Bronchial epithelial cell (primary cell): ENCODE measurements around the gene ADCY3. TPM values are rescaled to one million over a fixed set of nuclear protein-coding genes. Genes with fewer than 3 reads are reported as not detected.
A peak's percentile ranks its signal among the peaks of the same experiment; 100 is the strongest.

Experiments used
- DNase-seq: peaks from one replicate; pipeline ENCODE4 v3.0.0-alpha.2; 2010; ENCODE audit warnings: low read depth
- FAIRE-seq: peaks from 2 replicates; lab custom pipeline; 2011; peaks lifted over from hg19 to GRCh38; lab: Jason Lieb, UNC
- H3K27me3 ChIP-seq: 2 replicates; pipeline ENCODE4 v1.5.1; 2011; ENCODE audit warnings: low read length; ENCODE audit not compliant: control insufficient read depth, insufficient read depth
- H3K36me3 ChIP-seq: 2 replicates; pipeline ENCODE4 v1.5.1; 2011; ENCODE audit warnings: low read length; ENCODE audit not compliant: control insufficient read depth, insufficient read depth
- H3K4me3 ChIP-seq: 2 replicates; pipeline ENCODE4 v1.5.1; 2011; ENCODE audit warnings: mild to moderate bottlenecking, low read depth, low read length, control low read depth
- total RNA-seq: library from RNA; depleted of rRNA; stranded (reverse); fragments of >200 nt; gene quantifications from 2 replicates; pipeline ENCODE4 v1.2.1, GENCODE V29; 2014
- TF ChIP-seq, protein P1 (sequence below): IDR thresholded peaks from 2 replicates; pipeline ENCODE4 v1.5.1; 2011; ENCODE audit warnings: mild to moderate bottlenecking, moderate library complexity, low read length, control low read depth, inconsistent platforms; ENCODE audit not compliant: insufficient read depth, severe bottlenecking

The ADCY3 gene
- total RNA-seq, 1 donor from 2014 or later: 31.1 TPM

DNA sequence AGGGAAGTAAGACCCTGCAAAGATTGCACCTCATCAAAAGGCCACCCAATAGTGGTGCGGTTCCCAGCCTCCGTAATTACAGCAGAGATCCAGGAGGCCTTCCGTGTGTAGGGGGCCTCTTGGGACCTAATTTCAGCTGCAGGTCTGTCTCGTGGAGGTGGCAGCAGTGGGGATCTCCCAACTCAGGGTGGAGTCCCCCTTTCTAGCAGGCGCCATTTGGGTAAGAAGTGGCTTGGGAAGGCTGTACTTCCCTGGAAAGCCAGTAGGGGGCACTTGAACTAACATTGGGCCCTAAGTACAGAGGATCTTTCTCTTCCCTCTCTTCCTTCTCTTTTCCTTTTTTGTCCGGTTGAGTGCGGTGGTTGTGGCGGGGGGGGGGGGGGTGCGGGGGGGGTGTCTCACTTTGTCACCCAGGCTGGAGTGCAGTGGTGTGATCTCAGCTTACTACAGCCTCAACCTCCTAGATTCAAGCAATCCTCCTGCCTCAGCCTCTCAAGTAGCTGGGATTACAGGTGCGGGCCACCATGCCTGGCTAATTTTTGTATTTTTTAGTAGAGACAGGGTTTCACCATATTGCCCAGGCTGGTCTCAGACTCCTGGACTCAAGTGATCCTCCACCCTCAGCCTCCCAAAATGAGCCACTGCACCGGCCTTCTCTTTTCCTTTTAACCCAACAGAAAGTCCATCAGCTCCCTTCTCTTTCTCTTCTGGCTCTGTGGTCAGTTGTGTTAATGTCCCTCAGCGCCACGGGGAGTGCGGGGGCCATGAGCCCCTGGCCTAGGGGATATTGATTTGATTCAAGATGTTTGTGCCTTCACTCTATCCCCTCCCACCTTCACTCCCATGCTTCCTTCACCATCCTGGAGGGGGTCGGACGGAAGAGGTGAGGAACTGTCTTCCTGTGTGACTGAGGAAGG lies 94.8 kb downstream of the ADCY3 start:
- TF ChIP-seq, protein P1, sequence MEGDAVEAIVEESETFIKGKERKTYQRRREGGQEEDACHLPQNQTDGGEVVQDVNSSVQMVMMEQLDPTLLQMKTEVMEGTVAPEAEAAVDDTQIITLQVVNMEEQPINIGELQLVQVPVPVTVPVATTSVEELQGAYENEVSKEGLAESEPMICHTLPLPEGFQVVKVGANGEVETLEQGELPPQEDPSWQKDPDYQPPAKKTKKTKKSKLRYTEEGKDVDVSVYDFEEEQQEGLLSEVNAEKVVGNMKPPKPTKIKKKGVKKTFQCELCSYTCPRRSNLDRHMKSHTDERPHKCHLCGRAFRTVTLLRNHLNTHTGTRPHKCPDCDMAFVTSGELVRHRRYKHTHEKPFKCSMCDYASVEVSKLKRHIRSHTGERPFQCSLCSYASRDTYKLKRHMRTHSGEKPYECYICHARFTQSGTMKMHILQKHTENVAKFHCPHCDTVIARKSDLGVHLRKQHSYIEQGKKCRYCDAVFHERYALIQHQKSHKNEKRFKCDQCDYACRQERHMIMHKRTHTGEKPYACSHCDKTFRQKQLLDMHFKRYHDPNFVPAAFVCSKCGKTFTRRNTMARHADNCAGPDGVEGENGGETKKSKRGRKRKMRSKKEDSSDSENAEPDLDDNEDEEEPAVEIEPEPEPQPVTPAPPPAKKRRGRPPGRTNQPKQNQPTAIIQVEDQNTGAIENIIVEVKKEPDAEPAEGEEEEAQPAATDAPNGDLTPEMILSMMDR: peak; percentile 62
- no peak overlapping the region for H3K4me3 ChIP-seq
- no peaks in the 10 kb centered on the region for H3K27me3 ChIP-seq
- H3K36me3 ChIP-seq: peaks cover 12% of the 10 kb centered on the region
- DNase-seq (no peak), FAIRE-seq (no peak)

DNA sequence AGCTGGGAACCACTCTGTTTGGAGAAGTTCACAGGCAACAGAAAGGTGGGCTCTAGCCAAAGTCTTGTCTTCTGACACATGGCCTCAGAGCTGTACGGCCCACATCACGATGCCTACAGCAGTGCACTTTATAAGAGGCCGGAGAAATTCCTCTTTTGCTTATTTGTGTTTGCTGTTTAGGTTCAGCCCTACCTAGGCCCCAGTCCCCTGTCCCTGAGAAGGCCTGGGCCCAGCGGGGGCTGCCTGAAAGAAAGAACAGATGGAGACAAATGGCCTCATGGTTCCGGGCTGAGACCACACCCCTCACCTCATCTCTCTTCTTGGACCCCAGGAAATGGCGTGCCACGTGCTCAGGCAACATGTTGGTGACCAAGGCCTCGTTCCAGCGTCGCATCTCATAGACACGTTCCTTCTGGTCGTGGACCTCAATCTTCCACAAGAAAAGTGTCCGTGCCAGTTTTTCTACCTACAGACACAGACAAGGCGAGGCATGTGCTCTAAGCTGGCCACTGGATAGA lies 95.9 kb downstream of the ADCY3 start:
- H3K27me3 ChIP-seq: no peaks in the 10 kb centered on the region
- TF ChIP-seq, protein P1: no peak
- FAIRE-seq (no peak), DNase-seq (no peak)
- no peak overlapping the region for H3K4me3 ChIP-seq
- peaks cover 18% of the 10 kb centered on the region for H3K36me3 ChIP-seq

DNA sequence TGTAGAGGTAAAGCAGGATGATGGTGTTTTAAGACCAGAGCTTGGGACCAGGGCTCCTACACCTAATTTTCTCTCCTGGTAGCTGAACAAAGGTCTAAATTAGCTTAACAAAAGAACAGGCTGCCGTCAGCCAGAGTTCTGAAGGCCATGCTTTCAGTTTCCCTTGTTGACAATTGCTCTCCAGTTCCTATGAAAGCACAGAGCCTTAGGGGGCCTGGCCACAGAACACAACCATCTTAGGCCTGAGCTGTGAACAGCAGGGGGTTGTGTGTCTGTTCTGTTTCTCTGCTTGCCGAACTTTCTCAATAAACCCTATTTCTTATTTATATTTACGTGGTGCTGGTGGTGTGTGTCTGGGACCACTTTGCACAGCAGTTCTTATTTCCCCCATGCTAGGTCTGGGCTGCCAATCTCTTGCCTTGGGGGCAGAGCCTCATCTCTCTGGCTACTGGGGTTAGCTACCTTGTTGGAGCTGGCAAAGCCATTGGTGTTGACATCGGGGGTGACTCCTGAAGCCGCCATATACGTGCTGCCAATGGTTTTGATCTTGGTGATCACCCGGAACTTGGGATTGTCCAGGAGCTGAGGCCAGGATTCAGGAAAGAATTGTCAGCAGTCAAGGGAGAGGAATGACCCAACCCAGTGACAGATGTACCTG lies 97.9 kb downstream of the ADCY3 start:
- TF ChIP-seq, protein P1: no peak
- FAIRE-seq (no peak), DNase-seq (no peak)
- H3K4me3 ChIP-seq: no peak overlapping the region
- peaks cover 20% of the 10 kb centered on the region for H3K36me3 ChIP-seq
- H3K27me3 ChIP-seq: no peaks in the 10 kb centered on the region

DNA sequence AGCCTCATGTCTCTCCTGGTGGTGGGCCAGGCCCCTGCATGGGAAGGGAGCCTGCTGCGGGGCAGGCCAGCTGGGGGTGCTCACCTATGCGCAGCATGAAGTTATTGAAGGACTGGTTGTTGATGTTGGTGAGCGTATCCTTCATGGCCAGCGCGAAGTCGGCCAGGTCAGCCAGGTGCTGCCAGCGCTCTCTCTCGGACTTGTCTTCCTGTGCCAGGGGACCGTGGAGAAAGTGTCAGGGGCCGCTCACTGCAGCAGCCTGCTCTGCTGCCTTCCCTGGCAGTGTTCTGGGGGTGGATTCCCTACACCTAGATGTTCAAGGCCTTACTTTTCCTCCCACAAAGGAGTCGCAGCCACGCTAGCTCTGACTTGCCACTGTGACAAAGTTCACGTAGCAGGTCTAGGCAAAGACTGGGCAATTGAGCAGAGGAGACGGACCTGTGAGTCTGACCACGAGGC lies 98.6 kb downstream of the ADCY3 start:
- TF ChIP-seq, protein P1: no peak
- no peak for DNase-seq
- Histone ChIP-seq H3K4me3 (no peak overlapping the region), H3K36me3 (peaks cover 20% of the 10 kb centered on the region), H3K27me3 (no peaks in the 10 kb centered on the region)
- FAIRE-seq: no peak

DNA sequence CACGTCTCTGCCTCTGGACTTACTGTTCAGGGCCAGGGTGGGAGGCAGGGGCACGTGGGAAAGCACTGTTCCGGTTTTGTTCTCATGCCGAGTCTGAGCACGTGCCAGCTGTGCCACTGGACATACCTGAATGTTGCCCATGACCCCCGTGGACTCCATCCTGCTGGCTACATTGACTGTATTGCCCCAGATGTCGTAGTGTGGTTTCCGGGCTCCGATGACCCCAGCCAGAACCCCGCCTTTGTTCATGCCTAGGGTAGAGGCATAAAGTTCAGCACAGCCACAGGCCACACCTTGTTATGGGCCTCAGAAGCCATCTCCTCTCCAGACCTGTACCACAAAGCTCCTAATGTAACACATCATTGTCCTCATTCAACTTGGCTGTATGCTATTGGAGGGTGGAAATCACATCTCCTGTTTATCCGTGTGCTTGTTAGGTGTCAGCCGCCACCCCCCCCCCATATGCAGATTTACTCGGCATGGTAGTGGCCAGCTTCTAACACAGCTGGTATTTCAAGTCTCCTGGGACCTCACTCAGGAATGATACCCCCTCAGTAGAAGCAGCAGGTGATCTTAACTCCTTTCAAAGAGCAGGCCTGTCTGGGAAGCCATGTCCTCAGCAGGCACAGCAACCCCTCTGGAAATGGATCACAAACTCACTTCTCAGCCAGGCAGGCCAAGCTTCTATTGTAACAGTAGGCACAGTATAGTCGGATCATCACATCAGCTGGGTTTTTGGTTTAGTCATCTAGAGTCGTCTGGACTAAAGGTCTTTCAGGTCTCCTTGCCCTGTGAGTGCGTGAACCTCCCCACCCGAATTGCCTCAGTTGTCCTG lies 99.2 kb downstream of the ADCY3 start:
- Histone ChIP-seq H3K36me3 (peaks cover 20% of the 10 kb centered on the region), H3K4me3 (no peak overlapping the region), H3K27me3 (no peaks in the 10 kb centered on the region)
- no peak for FAIRE-seq
- TF ChIP-seq, protein P1: no peak
- no peak for DNase-seq
